GM21390 (cell line): ENCODE data around the gene PDE2A.

Experiments
- ATAC-seq: cut with Tn5 transposase; IDR thresholded peaks from one replicate; pipeline ENCODE4 v1.9.1; 2021; ENCODE audit not compliant: unreplicated experiment

Gene PDE2A

DNA sequence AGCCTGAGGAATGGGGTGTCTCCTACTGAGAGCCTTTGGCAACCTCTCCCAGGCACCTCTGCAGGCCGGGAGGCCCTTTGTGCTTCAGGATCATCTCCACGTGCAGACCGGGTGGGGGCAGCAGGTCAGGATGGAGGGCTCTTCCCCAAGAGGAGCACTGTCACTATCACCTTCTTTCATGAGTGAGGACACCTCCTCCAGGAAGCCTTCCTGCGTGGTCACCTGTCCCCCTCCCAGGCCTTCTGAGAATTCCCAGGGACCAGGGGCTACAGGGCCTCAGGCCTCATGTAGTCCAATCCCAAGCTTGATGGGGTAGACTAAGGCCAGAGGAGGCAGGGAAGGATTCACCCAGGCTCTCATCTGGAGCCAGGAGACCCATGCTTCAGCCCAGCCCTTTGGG is 57.6 kb downstream of the PDE2A start:
- ATAC-seq = no peak

DNA sequence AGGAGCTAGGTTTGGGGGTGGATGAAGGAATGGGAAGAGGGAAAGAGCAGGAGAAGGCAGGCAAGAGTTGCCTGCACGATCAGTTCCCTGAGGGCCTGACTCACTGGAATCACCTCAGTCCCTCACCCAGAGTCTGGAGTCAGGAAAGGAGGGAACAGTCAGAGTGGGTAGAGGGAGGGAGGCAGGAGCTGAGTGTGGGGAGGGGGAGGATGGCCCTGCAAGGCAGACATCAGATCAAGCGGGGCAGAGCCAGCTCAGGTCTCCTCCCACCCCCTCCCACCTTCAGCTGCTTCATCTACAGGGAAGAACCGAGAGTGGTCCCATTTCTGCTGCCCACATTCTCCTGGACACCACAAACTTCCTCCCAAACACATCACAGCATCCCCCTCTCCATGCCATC is 58.9 kb downstream of the PDE2A start:
- no peak for ATAC-seq

DNA sequence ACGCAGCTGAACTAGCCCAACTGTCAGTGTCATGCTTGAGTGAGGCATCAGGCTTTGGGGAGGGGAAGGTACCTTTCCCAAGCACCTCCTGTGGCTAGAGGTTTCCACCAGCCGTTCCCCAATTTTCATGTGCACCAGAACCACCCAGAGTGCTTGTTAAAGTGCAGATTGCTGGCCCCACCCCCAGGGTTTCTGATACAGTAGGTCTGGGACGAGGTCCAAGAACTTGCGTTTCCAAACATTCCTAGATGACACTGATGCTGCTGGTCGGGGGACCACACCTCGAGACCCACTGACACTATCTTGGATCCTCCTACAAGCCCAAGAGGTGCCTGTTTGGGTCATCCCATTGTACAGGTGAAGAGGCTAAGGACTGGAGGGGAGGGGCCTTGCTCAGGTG is 59.8 kb downstream of the PDE2A start:
- ATAC-seq = no peak

DNA sequence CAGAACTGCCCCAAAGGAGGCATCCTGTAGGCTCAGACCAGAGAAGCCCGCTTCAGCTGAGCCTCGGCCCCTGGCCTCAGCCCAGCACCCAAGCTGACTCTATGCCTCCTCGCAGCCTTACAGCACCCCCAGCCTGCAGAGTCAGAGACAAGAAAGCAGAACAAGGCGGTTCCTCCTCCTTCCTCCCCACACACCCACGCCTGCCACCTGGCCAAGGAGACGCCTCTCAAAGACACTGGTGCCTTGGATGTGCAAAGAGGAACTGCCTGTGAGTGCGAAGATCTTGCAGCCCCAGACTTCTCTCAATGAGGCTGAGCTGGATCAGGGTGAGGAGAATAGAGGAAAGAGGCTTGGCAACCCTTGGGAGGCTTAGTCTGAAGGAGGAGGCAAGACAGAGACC is 60.2 kb downstream of the PDE2A start:
- peak; percentile 64 for ATAC-seq

DNA sequence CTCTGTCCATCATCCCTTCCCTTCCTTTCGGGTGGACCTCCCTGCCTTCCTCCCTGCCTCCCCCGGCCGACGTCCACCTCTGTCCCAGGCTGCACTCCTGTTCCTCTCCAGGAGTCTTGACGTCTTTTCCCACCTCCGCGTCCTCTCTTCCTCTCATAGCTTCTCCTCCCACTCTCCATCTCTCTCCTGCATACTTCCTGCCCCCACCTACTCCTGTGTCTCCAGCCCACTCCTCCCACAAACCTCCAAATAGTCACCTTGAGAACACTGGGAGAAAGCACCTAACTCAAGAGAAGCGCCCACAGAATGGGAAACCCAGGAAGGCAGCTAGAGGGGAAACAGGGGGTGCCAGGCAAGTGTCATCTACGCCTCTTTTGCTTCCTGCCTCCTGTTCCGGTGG is 60.8 kb downstream of the PDE2A start:
- ATAC-seq = no peak

DNA sequence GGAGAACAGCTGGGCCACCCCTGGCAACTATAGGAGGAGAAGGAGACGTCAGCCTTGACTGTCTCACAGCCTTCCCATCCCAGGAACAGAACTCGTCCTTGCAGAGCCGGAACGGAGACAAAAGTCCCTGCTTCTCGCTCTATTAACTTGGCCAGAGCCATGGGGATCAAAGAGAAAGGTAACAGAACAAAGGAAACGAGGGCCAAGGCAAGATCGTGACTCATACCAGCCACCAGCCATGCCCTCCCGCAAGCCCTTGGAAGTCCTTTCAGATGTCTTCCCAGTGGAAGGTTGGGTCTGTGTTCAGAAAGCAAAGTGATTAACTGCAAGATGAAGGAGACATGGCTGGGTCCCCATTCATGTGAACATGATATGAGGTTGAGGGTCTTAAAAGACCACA is 64.7 kb downstream of the PDE2A start:
- no peak for ATAC-seq

DNA sequence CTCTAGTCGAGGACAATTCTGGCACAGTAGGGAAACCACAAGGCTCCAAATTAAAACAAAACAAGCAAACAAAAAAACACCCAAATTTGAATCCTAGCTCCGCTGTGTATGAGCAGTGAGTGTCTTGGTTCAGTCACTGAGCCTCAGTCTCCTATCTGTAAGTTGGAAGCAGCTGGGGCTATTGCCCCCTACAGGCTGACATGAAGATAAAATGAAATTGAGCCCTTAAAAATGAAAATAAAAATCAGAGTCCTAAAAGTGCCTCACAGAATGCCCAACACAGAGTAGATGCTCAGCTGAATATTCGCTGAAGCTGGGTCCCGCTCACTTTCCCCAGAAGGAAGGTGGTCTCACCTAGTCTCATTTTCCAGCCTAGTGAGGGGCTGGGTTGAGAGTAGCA is 65.2 kb downstream of the PDE2A start:
- ATAC-seq = no peak

DNA sequence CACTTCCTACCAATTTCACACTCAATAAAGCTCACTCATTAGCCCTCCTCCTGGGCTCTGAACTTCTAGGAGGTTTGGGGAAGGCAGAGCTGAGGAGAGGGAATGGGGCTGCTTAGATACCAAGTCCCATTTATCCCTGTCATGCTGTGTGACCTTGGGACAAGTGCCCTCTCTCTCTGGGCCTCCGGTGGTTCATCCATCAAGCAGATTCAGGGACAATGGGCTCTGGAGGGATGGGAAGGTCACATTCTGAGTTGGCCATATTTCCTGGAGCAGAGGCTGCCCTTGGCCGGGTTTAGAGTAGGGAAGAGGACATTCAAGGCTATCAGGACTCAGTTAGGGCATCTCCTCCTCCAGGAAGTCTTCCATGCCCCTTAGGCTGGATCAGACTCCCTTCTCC is 66.7 kb downstream of the PDE2A start:
- ATAC-seq = no peak

DNA sequence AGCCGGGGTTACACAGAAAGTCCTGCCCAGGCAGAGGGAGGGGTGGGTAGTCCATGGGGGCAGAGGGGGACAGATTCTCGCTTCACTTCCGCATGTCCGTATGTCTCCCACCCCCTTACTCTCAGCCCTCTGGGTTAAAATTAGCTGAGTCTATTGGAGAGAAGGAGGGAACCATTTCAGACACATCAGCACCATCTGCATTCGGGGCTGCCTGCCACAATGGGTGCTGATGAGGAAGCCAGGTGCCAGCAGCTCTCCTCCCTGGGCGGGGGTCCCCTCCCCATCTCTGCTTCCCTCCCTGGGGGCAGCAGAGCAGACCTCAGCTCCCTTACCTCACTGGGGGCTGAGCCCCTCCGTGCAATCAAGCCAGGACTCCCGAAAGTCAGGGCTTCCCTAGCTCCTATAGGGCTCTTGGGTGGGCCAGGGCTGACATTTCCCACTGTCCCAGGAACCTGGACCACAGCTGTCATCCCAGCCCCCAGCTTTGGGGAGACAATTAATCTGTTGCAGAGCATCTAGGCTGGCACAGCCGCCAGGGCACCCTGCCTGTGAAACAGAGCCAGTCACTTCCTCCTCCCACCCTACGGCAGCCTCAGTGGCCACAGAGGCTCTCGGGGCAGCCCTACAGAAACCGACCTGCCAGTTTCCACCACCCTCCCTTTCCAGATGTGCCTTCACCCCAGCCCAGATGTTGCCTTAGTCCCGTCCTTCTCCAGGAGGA is 67.3 kb downstream of the PDE2A start:
- no peak for ATAC-seq

DNA sequence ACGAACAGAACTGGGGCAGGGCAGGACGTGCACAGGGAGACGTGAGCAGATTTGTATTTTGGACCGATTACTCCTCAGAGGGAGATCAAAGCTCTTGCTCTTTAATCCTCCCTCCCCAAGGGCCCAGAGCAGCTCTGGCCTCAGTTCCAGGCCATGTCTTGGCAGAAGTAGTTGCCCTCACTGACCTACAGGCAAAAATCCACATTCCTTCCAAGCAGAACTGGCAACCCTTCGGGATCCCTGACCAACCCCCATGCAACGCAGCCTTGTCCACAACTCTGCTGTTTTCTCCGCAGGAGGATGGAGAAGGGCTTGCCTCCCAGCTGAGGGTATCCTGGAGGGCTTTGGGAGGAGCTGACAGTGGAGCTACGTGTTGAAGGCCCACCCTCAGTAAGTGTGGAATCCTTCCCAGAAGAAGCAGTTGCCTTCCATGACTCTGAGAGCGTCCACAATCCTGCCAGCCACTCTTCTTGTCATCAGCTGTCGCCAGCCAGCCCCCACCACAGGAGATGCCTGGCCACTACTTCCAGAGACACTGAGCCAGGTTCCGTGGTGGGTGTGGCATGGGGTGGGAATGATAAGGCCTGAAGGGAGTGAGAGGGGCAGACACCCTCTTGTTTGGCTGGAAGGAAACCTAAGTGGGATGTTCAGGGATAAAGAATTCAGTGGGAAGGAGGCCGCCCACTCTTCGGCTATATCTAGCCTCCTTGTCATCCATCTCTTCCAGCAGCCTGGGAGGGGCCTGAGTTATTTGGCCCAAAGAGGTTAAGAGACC is 68.1 kb downstream of the PDE2A start:
- no peak for ATAC-seq

DNA sequence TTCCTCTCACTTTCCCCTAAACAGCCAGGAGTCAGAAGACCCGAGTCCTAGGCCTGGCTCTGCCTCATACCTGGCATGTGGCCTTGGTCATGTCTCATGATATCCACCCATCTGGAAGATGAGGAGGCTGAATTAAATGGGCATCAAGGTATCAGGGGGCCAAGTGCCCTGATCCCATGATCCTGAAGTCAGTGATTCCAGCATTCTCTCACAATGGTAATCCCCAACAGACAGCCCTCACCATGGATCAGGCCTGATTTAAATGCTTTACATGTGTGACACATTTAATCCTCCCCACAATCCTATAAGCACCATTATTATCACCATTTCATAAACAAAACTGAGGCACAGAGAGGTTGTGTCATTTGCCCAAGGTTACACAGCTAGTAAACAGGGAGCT is 70.0 kb downstream of the PDE2A start:
- ATAC-seq = no peak

DNA sequence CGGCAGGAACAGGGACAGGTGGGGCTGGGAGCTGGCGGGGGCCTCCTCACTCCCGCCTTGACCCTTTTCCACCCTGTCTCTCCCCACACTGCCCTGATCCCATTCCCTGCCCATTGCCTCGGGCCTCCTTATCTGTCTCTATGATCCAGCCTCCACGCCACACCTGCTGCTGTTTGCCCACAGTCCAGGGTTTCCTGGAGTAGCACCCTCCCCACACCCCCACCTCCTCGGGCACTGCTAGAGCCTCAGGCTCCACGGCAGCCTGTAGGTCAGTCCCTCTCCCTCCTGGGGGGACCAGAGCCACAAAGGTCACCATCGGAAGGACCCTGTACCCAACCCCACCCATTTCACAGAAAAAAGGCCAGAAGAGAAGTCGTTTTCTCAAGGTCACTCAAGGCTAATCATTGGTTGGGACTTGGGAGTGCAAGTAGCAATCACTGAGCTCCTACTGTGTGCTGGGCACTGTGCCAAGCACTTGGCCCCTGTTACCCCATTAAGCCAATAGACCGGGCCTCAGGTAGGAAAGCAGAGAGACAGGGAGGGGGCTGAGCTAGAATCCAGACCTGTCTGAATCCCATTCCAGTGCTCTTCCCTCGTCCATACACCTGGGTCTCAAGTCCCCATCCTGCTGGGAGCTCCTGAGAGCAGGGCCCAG is 71.8 kb downstream of the PDE2A start:
- no peak for ATAC-seq

DNA sequence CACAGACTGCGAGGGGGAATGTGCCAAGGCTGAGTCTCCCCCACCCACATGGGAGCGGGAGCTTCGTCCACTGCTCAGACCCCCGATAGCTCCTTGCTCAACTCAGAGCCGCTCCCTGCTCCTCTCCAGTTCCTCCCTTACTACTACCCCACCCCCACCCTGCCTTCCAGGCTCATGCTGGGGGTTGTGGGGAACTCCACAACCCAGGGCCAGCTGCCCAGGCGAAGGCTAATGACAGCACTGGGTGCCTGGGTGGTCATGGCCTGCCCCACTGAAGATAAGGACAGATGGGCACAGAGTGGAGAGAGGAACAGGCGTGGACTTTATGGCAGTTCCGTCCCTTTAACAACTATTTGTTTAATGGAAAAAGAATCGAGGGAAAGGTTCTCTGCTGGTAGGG is 73.7 kb downstream of the PDE2A start:
- no peak for ATAC-seq

DNA sequence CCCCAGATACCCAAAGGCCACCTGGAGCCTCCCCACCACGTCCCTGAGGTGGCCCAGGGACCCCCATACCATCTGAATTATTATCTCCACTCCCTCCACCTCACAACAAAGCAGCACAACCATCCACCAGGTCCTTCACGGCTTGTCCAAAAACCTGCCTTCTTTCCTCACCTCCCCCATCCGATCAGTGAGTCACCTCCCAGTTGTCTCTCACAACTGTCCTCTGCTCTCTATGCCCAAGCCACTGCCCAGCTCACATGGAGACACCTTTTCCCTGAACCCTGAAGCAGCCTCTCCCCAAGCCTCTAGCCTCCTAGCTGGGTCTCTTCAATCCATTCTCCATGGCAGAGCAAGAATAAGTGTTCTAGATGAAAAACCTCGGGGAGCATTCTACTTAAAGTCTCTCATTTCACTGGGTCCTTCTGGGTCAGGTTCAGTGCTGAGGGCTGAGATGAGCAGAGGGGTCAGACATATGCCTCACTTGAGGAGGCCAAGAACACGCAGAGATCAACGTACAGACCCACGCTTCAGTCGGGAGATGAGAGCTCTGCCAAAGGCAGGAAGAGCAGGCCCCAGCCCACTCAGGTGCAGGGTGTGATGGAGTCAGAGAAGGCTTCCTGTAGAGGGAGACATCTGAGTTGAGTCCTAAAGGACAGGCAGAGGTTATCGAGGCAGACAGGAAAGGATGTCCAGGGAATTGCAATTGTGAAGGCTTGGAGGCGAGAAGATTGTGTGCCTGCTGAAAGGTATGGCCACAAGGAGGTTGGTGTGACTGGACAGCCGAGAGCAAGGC is 74.7 kb downstream of the PDE2A start:
- no peak for ATAC-seq

DNA sequence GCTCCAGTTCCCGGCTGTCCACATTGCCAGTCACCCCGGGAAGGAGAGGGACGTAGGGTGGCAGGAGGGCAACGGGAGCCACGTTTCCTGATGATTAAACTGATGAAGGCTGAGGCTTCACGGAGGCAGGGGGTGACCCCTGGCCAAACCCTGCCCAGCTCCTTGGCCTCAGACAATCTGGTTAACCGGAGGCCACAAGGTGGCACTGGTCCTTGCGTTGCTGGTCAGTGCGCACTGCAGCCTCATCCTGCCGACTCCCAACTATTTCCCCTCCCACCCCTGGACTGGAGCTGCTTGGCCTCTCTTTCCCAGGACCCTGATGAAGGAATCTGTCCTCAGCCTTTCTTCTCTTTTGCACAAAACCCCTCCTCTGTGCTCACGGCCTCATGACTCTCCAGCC is 75.3 kb downstream of the PDE2A start:
- ATAC-seq = no peak

DNA sequence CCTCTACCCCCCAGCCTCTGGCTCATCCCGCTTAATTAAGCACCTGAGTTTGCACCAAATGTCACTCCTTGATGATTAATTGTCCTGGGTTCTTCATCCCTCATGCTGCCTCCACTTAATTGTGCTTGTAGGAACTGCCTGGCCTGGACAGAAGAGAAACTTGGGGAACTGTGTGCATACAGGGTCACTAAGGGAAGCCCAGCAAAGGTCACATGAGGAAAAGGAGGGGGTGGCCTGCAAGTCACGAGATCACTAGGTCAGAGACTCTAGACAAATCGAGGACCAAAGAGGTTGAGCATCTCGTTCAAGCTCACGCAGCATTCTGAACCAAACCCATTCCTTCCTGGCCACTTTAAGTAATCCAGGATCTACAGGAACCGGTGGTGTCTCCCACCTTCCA is 75.8 kb downstream of the PDE2A start:
- ATAC-seq = no peak

DNA sequence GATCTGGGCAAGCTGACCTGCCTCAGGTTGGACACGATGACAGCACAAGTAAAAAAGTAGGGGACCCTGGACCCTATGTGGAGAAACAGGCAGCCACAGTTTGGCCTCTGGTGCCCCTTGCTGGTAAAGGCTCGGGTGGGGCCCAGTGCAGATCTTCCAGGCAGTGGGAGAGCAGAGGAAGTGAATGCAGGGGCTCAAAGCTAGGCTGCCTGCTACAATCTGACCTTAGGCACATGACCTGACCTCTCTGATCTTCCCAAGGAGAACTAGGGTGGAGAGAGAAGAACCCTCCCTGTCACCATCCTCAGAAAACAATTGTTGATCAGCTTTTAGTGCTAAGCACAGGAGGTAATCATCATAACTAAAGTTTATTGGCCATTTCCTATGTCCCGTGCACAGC is 76.5 kb downstream of the PDE2A start:
- no peak for ATAC-seq

DNA sequence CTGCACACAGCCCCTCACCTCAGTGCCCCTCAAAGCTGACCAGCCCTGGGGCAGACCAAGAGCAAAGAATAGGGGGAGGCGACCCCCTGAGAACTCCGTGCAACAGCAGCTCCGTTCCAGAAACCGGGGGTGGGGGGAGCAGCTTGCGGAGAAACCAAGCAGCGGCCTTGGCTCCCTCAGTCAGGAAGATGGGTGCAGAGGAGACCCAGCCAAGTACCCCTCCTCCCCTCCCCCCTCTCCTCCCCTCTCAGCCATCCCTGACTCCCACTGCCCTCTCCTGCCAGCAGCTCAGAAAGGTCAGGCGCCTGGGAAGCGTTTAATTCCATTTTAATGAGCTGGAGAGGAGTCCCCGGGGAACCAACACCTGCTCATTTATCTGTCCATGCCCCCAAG is 78.9 kb downstream of the PDE2A start:
- ATAC-seq = no peak

DNA sequence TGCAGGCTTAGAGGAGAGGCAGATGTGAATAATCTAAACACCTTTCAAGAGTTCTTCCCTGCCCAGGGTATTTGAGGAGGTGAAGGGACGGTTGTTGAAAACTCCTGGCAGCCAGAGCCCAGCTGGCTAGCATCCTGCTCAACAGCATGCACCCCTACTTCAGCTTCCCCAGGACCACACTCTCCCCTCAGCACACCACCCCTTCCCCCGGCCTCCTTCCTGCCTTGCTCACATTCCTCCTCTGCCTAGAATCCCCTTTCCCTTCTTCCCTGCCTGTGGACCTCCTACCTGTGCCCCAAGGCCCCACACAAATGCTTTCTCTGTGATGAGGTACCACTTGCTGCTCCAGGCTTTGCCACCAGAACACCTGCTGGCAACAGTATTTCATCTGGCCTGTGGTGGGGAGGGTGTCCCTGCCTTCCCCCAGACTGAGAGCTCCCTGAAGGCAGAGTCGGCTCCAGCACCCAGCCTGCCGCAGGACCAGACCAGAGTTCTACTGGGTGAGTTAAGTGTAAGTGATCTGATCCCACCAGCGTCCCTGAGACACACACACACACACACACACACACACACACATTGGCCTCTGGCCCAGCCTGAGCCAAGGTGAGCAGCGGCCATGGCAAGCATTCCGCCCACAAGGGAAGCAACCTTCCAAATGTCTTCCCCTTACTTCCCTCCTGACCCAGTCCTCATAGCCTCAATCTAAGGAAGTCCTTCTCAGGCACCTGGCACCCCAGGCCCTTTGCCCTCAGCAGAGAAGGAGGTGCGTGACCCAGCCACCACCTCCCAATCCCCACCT is 79.5 kb downstream of the PDE2A start:
- no peak for ATAC-seq

DNA sequence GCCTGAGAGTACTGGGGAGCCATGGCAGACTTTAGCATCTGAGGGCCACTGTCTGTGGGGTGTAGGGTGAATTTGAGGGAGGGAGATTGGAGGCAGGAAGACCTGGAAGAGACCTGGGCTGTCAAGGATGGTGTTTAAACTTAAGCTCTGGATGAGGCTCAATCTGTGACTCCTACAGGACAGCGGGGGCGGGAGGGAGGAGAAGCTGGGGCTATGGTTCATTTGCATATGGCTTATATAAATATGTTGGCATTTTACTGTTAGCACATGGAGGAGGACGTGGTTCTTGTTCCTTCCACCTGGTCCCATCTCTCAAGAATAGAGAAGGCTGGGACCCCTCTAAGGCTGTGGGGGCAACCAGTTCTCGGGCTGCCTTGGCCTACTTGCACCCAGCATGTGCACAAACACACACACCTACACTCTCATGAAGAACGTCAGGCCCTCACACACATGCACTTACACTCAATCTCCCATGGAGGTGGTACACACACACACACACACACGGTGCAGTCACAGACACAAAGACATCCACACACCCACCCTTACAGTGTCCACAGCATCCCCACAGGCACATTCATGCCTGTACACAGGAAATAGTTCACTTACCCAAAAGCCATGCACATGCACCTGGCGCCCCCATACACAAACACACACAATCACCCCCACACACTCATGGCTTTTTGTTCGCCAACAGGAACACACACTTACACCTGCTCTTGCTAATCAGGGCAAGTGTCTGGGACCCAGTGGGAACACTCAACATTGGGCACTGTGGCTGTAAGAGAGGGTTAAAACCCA is 81.3 kb downstream of the PDE2A start:
- ATAC-seq = no peak
